NCI-H128 (cell line): ENCODE measurements around the gene FAM167B.

Experiments
- DNase-seq: peaks from one replicate; lab custom pipeline; 2025; ENCODE audit not compliant: unreplicated experiment; lab: John Stamatoyannopoulos, UW

Gene FAM167B

DNA sequence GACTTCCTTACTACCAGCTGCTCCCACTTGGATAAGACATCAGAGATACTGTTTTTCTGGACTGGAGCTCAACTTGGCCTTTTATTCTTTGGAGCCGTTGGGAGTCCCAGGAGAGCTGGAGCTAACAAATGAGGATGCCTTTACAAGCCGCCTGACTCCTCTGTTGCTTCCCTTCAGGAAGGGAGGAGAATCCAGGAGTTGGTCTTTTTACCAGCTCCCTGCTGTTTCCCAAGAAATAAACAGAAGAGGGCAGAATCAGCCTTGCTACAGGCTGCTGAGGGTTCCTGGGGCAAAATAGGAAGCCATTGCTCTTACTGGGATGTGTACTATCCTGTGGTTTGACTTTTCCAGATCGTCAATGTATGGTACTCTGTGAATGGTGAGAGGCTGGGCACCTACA is 23.3 kb upstream of the FAM167B start:
- no peak for DNase-seq

DNA sequence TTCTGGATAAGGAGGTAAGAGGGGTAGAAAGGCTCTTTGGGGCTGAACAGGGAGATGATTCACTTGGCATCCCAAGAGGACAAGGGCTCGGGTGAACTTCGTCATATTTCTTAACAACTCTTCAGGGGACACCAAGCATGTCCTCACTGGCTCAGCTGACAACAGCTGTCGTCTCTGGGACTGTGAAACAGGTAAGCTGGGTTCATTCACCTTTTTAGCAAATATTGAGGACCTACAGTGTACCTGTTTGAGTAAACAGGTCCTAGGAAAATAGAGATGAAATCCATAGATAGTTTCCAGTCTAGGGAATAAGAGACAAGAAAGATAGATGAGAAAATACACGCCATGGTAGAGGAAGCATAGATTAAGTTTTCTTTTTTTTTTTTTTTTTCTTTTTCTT is 22.7 kb upstream of the FAM167B start:
- no peak for DNase-seq

DNA sequence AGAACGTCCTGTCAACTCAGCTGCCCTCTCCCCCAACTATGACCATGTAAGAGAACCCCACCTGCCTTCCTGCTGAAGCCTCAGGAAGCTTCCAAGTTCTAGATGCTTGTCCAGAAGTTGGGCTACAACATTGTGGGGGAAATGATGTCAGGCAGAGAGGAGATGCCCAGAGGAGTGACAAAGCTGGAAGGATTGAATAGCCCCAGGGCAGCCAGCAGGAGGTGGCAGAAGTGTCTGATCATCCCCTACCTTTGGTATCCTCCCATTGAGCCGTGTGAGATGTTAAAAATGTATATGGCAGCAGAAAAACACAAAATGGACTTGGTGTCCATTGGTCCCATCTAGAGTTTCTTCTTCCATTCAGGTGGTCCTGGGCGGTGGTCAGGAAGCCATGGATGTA is 18.3 kb upstream of the FAM167B start:
- DNase-seq, result no peak

DNA sequence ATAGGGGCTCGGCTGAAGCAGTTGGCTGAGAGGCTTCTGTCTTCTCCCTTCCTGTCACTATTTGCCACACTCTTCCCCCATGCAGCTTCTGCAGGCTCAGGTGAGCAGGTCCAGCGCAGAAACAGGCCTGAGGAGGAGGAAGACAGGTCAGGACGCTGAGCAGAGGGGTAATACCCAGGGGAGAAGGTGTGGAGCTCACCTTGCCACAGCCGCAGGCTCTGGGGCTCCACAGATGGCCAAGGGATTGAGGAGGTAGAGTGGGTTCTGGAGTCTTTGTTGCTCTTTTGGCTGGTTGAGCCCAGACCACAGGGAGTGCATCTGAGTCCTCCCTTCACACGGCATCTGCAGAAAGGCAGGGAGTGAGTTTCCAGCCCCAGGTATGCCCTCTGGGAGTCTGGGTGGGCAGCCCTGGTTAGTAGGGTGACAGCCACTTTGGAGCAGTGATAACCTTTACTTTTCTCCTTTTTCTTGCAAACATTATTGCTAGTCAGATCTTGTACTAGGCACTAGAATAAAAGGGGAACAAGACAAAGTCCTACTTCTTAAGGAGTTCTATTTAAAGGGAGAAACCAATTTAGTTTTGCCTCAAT is 15.1 kb upstream of the FAM167B start:
- no peak for DNase-seq

DNA sequence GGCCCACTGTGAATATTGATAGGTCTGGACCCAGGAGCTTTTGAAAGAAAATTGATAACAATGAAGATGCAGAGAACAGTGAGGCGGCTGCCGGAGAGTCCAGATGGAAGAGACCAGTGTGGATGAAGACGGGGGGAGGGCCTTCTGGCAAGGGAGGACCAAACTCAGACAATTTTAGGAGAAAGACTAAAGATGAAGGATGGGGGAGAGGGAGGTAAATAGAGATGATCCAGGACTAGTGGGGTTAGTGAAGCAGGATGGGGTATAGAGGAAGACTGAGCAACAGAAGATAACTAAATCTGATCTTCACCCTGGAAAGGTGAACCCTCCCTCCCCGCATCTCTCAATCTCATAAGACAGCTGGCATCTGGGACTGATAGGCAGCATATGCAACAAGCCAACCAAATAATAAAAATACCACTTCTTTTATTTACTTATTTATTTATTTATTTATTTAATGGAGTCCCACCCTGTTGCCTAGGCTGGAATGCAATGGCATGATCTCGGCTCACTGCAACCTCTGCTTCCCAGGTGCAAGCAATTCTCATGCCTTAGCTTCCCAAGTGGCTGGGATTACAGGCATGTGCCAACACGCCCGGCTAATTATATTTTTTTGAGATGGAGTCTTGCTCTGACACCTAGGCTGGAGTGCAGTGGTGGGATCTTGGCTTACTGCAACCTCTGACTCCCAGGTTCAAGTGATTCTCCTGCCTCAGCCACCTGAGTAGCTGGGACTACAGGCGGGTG is 14.3 kb upstream of the FAM167B start:
- DNase-seq, result no peak

GRCh38 chr1:32234792-32235191 is 12.2 kb upstream of the FAM167B start:
- DNase-seq, result no peak

DNA sequence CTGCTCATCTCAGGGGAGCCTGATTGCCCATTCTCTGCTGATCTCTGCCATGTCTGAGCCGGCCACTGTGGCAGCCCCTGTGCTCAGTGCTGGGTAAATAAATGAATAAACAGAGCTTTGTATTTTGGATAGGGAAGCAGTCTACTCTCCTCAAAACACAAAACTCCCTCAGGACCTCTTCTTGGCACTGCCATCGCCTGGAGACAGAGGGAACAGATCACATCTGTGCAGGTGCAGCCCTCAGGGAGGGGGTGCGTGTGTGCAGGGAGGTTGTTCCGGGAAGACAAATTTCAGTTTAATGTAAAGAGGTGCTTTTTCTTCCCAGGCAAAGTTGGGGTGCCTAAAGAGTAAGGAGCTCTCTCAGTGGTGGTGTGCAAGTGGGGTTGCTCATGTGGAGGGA is 7.7 kb upstream of the FAM167B start:
- peak; percentile 28 for DNase-seq

DNA sequence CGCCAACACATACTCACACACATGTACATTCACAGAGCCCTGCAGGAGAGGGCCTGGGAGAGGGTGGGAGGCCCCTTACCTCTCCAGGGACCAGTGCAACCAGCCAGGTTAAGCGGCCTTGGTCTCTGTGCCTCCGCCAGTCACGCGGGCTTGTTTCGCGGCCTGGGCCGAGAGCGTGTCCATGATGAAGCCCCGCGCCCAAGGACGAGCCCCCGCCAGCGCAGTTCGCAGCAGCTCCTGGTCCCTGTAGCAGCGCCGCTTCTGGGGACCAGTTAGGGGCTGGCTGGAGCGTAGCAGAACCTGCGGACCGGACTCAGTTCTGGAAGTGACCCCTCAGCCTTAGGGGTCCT is 7.3 kb upstream of the FAM167B start:
- no peak for DNase-seq

DNA sequence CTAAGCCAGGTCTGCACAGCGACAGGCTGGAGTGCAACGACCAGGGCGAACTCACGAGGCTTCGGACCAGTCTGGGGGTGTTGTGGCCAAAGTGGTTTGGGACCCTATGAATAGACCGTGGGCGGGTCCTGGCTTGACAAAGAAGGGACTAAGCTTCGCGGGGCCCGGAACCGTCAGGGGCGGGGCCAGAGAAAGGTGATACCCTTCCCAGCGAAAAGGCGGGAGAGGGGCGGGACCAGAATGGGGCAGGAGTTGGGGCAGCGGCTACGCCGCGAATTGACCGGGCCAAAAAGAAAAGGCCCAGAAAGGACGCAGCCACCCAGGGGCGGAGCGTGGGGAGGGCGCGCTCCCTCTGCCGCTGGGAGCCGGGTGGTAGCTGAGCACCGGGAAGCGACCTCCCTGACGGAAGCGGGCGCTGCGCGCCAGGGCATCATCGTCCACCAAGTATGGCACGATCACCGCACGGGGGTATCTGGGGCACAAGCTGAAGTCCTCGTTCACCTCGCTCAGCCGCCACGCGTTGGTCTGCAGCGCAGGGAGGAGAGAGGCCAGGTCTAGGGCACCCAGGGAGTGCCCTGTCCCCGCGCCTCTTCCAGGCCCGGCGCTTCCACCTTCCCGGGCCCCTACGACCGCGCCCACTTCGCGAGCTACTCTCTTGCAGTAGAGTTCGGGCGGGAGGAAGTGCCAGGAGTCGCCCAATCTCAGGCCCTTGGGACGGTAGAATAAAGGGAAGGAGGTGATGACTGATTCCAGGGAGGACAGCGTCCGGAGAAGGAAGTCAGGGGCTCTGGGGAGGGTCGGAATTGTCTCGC is 6.7 kb upstream of the FAM167B start:
- peak; percentile 89 for DNase-seq

- DNase-seq, result peak; percentile 76
Measured at GRCh38 chr1:32241001-32241763, 5.8 kb upstream of the FAM167B start.

DNA sequence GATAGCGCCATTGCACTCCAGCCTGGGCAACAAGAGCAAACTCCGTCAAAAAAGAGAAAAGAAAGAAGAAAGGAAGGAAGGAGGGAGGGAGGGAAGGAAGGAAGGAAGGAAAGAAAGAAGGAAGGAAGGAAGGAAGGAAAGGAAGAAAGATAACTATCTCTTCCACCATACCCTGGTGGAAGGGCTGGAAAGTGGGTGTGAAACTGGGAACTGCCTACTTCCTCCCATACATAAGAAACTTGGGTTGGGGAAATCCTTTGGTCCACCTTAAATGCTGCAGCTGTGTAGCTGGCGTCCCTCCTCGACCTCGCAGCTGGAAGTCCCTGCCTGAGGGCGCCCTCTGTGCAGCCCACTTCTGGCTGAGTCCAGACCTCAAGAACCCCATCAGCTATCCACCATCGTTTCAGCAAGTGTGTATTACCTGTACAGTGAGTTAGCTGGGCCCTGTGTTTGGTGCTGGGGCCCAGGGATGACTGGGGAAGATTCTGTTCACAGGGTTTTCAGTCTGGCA is 4.6 kb upstream of the FAM167B start:
- DNase-seq, result no peak

GRCh38 chr1:32247452-32247851 is 430 bp downstream of the FAM167B start:
- no peak for DNase-seq

DNA sequence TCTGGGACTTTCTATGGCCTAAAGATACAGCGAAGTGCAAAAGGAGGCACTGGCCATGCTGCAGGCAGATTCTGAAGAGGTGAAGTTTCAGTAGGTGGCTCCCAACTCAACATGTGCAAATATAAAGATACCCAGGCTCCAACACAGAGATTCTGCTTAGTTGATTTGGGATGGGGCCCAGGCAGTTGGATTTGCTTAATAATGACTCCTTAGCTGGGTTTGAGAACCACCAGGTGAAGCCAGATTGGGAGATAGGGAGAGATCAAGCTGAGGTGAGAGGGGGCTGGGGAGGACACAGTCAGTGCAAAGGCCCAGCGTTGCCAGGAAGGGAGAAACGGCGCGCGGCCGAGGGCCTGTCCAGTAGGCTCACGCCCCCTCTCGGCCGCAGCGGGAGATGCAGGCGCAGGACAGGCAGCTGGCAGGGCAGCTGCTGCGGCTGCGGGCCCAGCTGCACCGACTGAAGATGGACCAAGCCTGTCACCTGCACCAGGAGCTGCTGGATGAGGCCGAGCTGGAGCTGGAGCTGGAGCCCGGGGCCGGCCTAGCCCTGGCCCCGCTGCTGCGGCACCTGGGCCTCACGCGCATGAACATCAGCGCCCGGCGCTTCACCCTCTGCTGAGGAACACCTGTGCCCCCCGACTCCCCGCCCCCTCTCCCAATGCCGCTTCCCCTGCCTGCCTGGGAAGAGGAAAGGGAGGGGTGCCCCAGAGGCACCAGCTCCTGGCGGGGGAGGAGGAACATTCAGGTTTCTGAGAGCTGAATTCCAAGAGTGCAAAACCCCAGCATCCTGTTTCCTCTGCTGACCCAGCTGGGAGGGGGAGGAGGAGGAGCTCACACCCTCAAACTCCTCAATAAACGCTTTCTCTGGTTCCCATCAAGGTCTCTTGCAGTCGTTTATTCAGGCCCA is 1.2 kb downstream of the FAM167B start:
- peak; percentile 28 for DNase-seq

DNA sequence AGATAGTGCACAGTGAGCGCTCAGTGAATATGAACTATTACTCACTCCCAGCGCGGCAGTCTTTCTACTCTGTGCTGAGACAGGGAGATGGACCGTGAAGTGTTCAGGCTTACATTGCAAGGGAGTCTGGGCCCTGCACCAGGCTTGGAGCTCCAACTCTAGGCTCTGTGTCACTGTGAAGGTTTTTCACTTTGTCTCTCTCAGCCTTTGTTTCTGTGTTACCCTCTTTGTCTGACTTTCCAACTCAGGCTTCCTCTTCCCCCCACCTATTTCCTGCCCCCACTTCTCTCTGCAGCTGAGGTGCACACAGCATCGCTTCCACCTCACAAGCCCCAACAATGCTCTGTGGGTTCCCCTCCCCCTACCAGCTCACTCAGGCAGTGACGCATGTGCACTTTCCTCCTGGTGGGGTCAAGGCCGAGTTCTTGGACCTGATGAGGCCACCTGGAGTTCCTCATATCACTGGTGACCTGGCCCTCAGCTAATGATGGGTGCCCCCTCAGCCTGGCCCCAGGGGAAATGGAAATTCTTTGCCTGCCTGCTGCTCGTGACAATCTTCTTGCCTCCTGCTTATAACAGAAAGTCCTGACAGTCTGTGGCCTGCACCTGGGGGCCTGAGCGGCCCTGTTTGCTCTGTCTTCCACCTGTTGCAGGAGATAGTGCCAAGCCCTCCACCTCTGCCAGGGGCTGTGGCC is 3.0 kb downstream of the FAM167B start:
- no peak for DNase-seq

DNA sequence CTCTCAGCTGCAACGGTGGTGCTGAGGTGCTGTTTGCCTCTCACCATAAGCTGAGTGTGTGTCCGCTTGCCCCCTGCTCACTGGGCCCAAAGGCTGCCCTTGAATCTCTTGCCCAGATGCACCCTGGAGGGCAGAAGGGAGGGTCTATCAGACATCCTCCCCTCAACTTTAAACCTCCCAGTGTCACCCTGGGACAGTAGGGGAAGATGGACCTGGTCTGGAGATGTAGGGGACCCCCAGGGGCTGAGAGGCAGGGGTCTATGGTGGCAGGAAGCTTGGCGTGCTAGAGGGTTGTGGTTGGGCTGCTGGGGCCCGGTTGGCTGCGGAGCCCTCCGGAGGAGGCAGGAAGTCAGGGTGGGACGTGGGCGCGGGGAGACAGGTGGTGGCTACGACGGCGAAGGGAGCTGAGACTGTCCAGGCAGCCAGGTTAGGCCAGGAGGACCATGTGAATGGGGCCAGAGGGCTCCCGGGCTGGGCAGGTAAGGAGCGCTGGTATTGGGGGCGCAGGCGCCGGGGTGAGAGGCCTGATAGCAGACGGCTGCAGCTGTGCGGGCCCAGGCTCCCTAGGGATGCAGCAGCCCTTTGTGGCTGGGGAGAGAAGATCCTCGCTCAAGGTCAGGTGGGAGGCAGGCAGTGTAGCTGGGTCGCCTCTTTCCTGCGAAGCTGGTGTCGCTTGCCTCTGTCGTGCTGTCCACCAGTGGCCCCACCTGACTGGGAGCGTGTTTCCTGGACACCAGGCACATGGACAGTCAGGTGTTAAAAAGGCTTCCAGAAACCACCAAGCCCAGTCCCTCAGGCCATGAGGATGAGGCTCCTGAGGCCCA is 4.1 kb downstream of the FAM167B start, which contains the start of gene LCK:
Gene LCK (plus strand): TSS at position 373 of the 824 bp plus-strand sequence. CDS start 23,065 bp downstream, outside the sequence.
- no peak for DNase-seq

DNA sequence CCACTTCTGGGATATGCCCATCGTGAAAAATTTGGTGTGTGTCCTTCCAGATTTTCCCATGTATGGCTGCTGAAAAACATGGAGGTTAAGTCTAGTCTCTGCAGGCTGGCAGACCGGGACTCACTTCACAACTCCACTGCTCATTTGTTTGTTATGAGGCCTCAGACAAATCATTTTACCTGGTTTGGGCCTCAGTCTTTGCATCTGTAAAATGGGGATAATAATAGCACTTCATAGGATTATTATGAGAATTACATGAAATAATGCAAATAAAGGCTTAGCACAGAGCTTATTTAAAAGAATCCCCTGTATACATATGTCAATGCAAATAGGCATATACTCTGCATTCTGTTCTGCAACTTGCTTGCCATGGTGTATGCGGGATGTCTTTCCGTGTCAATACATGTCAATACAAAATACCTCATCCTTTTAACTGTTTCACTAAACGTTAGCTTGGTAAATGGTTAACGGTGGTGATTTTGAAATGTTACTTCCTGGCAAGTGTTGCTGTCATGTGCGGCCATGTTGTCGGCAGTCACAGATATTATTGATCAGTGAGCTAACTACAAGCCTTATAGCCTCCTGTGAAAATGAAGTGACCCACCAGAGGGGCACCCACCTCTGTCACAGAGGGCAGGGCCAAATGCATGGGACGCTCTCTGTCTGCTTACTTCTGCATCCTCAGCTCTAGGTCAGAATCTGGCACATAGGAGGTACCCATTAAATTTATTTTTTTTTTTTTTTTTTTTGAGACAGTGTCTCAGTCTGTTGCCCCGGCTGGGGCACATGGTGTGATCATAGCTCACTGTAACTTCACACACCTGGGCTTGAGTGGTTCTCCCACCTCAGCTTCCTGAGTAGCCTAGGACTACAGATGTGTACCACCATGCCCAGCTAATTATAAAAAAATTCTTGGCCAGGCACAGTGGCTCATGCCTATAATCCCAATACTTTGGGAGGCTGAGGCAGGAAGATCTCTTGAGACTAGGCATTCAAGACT is 8.3 kb downstream of the FAM167B start:
- DNase-seq, result no peak

- no peak for DNase-seq
Measured at GRCh38 chr1:32256473-32257226, 9.6 kb downstream of the FAM167B start.
